Measurements from ENCODE around the gene PEAK1. TPM values are rescaled to one million over a fixed set of nuclear protein-coding genes. Genes with fewer than 3 reads are reported as not detected.

Gene PEAK1
- total and polyA plus RNA-seq, 9 of the 15 experiments (the other 6 are each of a cell fraction or from before 2014, with no cell fraction given): 0.99 to 22.4 (median 10.8) TPM

GRCh38 chr15:77420610-77421369 lies 886 bp upstream of the PEAK1 start, which contains the start of gene HMG20A (continued):
- TF ChIP-seq HBP1 (CRISPR knock-in tag; IDR thresholded peaks at IDR 0.05) (no peak), ZNF655 (CRISPR knock-in tag; IDR thresholded peaks at IDR 0.05) (no peak), BHLHE40 (IDR thresholded peaks at IDR 0.05; ENCODE audit: low read length) (0 out of 2 replicates have a peak, but pooled peaks have one; percentile 11), ZKSCAN8 (CRISPR knock-in tag; IDR thresholded peaks at IDR 0.05) (no peak), TCFL5 (CRISPR knock-in tag; conservative IDR thresholded peaks at IDR 0.05) (no peak), ZNF586 (CRISPR knock-in tag; conservative IDR thresholded peaks at IDR 0.05) (no peak), GABPA (tag; conservative IDR thresholded peaks at IDR 0.05; ENCODE audit: low read depth) (peak; percentile 96), ZNF57 (CRISPR knock-in tag; IDR thresholded peaks at IDR 0.05) (no peak), ZNF512 (tag; IDR thresholded peaks at IDR 0.05) (no peak), BCOR (IDR thresholded peaks at IDR 0.05) (0 out of 2 replicates have a peak, but pooled peaks have one; percentile 72), DIDO1 (tag; IDR thresholded peaks at IDR 0.05; ENCODE audit: low read depth) (peak; percentile 96)

Data from K562 (cell line).